HEK293 (cell line): Measurements from ENCODE around the gene ZNF771.

Experiments
- FEZF1 ChIP-seq: fragments of 450-650 bp; formaldehyde crosslinking; IDR thresholded peaks from 2 replicates; pipeline ENCODE4 v1.5.1; 2016; ENCODE audit warnings: missing biosample characterization, missing genetic modification characterization
- KLF1 ChIP-seq: fragments of 450-650 bp; formaldehyde crosslinking; IDR thresholded peaks from 2 replicates; pipeline ENCODE4 v1.5.1; 2016; ENCODE audit warnings: missing biosample characterization, missing genetic modification characterization
- ZNF274 ChIP-seq, 2 experiments: fragments of 200-500 bp in 1 of 2; fragments of 450-650 bp in 1 of 2; sonication (Bioruptor generic) in 1 of 2; formaldehyde crosslinking in 1 of 2; IDR thresholded peaks; 2 replicates each; pipeline versions ENCODE4 v1.5.1 to v1.6.1; 2014 to 2016; ENCODE audit warnings: borderline replicate concordance in 1 of 2, inconsistent platforms in 1 of 2, low read length in 1 of 2, missing biosample characterization in 1 of 2, missing genetic modification characterization in 1 of 2
- ZNF544 ChIP-seq: fragments of 450-650 bp; formaldehyde crosslinking; IDR thresholded peaks from 2 replicates; pipeline ENCODE4 v1.5.0; 2017; ENCODE audit warnings: missing biosample characterization, missing genetic modification characterization
- ZNF670 ChIP-seq: fragments of 450-650 bp; formaldehyde crosslinking; IDR thresholded peaks from 2 replicates; pipeline ENCODE4 v1.5.1; 2016; ENCODE audit warnings: missing biosample characterization, missing genetic modification characterization, low read depth
- TF ChIP-seq, protein P1 (sequence below): fragments of 450-650 bp; IDR thresholded peaks from 2 replicates; pipeline ENCODE4 v1.5.1; 2018; ENCODE audit warnings: missing biosample characterization, missing genetic modification characterization
- TF ChIP-seq, protein P2 (sequence below): fragments of 450-650 bp; formaldehyde crosslinking; conservative IDR thresholded peaks from 2 replicates; pipeline ENCODE4 v1.5.1; 2016; ENCODE audit warnings: low read depth, missing biosample characterization, missing genetic modification characterization
- TF ChIP-seq, protein P3 (sequence below): fragments of 450-650 bp; formaldehyde crosslinking; IDR thresholded peaks from 2 replicates; pipeline ENCODE4 v1.5.0; 2017; ENCODE audit warnings: missing biosample characterization, missing genetic modification characterization, borderline replicate concordance
- TF ChIP-seq, protein P4 (sequence below): fragments of 450-650 bp; formaldehyde crosslinking; IDR thresholded peaks from 2 replicates; pipeline ENCODE4 v1.5.1; 2016; ENCODE audit warnings: missing biosample characterization, missing genetic modification characterization
- TF ChIP-seq, protein P5 (sequence below): fragments of 450-650 bp; formaldehyde crosslinking; IDR thresholded peaks from 2 replicates; pipeline ENCODE4 v1.5.1; 2016; ENCODE audit warnings: missing biosample characterization, missing genetic modification characterization

DNA sequence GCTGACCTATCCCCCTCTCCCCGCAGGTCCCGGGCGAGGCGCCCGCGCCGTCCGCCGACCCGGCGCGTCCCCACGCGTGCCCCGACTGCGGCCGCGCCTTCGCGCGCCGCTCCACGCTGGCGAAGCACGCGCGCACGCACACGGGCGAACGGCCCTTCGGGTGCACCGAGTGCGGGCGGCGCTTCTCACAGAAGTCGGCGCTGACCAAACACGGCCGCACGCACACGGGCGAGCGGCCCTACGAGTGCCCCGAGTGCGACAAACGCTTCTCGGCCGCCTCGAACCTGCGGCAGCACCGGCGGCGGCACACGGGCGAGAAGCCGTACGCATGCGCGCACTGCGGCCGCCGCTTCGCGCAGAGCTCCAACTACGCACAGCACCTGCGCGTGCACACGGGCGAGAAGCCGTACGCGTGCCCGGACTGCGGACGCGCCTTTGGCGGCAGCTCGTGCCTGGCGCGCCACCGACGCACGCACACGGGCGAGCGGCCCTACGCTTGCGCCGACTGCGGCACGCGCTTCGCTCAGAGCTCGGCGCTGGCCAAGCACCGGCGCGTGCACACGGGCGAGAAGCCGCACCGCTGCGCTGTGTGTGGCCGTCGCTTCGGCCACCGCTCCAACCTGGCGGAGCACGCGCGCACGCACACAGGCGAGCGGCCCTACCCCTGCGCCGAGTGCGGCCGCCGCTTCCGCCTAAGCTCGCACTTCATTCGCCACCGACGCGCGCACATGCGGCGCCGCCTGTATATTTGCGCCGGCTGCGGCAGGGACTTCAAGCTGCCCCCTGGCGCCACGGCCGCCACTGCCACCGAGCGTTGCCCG, 10.3 kb downstream of the ZNF771 start:
- TF ChIP-seq, protein P1, sequence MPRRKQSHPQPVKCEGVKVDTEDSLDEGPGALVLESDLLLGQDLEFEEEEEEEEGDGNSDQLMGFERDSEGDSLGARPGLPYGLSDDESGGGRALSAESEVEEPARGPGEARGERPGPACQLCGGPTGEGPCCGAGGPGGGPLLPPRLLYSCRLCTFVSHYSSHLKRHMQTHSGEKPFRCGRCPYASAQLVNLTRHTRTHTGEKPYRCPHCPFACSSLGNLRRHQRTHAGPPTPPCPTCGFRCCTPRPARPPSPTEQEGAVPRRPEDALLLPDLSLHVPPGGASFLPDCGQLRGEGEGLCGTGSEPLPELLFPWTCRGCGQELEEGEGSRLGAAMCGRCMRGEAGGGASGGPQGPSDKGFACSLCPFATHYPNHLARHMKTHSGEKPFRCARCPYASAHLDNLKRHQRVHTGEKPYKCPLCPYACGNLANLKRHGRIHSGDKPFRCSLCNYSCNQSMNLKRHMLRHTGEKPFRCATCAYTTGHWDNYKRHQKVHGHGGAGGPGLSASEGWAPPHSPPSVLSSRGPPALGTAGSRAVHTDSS: no peak
- TF ChIP-seq, protein P2, sequence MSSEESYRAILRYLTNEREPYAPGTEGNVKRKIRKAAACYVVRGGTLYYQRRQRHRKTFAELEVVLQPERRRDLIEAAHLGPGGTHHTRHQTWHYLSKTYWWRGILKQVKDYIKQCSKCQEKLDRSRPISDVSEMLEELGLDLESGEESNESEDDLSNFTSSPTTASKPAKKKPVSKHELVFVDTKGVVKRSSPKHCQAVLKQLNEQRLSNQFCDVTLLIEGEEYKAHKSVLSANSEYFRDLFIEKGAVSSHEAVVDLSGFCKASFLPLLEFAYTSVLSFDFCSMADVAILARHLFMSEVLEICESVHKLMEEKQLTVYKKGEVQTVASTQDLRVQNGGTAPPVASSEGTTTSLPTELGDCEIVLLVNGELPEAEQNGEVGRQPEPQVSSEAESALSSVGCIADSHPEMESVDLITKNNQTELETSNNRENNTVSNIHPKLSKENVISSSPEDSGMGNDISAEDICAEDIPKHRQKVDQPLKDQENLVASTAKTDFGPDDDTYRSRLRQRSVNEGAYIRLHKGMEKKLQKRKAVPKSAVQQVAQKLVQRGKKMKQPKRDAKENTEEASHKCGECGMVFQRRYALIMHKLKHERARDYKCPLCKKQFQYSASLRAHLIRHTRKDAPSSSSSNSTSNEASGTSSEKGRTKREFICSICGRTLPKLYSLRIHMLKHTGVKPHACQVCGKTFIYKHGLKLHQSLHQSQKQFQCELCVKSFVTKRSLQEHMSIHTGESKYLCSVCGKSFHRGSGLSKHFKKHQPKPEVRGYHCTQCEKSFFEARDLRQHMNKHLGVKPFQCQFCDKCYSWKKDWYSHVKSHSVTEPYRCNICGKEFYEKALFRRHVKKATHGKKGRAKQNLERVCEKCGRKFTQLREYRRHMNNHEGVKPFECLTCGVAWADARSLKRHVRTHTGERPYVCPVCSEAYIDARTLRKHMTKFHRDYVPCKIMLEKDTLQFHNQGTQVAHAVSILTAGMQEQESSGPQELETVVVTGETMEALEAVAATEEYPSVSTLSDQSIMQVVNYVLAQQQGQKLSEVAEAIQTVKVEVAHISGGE (tag by site-specific recombination): no peak
- TF ChIP-seq ZNF274 (IDR thresholded peaks at IDR 0.05; ENCODE audit: low read length) (no peak), ZNF274 (tag by site-specific recombination; IDR thresholded peaks at IDR 0.05; ENCODE audit: borderline replicate concordance) (no peak), ZNF670 (no peak), FEZF1 (tag by site-specific recombination) (no peak), ZNF544 (no peak), KLF1 (tag by site-specific recombination) (peak; percentile 29; the same call in 1 of the 2 replicates)
- TF ChIP-seq, protein P3, sequence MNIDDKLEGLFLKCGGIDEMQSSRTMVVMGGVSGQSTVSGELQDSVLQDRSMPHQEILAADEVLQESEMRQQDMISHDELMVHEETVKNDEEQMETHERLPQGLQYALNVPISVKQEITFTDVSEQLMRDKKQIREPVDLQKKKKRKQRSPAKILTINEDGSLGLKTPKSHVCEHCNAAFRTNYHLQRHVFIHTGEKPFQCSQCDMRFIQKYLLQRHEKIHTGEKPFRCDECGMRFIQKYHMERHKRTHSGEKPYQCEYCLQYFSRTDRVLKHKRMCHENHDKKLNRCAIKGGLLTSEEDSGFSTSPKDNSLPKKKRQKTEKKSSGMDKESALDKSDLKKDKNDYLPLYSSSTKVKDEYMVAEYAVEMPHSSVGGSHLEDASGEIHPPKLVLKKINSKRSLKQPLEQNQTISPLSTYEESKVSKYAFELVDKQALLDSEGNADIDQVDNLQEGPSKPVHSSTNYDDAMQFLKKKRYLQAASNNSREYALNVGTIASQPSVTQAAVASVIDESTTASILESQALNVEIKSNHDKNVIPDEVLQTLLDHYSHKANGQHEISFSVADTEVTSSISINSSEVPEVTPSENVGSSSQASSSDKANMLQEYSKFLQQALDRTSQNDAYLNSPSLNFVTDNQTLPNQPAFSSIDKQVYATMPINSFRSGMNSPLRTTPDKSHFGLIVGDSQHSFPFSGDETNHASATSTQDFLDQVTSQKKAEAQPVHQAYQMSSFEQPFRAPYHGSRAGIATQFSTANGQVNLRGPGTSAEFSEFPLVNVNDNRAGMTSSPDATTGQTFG (tag by site-specific recombination): no peak
- TF ChIP-seq, protein P4, sequence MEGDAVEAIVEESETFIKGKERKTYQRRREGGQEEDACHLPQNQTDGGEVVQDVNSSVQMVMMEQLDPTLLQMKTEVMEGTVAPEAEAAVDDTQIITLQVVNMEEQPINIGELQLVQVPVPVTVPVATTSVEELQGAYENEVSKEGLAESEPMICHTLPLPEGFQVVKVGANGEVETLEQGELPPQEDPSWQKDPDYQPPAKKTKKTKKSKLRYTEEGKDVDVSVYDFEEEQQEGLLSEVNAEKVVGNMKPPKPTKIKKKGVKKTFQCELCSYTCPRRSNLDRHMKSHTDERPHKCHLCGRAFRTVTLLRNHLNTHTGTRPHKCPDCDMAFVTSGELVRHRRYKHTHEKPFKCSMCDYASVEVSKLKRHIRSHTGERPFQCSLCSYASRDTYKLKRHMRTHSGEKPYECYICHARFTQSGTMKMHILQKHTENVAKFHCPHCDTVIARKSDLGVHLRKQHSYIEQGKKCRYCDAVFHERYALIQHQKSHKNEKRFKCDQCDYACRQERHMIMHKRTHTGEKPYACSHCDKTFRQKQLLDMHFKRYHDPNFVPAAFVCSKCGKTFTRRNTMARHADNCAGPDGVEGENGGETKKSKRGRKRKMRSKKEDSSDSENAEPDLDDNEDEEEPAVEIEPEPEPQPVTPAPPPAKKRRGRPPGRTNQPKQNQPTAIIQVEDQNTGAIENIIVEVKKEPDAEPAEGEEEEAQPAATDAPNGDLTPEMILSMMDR: peak; percentile 89
- TF ChIP-seq, protein P5, sequence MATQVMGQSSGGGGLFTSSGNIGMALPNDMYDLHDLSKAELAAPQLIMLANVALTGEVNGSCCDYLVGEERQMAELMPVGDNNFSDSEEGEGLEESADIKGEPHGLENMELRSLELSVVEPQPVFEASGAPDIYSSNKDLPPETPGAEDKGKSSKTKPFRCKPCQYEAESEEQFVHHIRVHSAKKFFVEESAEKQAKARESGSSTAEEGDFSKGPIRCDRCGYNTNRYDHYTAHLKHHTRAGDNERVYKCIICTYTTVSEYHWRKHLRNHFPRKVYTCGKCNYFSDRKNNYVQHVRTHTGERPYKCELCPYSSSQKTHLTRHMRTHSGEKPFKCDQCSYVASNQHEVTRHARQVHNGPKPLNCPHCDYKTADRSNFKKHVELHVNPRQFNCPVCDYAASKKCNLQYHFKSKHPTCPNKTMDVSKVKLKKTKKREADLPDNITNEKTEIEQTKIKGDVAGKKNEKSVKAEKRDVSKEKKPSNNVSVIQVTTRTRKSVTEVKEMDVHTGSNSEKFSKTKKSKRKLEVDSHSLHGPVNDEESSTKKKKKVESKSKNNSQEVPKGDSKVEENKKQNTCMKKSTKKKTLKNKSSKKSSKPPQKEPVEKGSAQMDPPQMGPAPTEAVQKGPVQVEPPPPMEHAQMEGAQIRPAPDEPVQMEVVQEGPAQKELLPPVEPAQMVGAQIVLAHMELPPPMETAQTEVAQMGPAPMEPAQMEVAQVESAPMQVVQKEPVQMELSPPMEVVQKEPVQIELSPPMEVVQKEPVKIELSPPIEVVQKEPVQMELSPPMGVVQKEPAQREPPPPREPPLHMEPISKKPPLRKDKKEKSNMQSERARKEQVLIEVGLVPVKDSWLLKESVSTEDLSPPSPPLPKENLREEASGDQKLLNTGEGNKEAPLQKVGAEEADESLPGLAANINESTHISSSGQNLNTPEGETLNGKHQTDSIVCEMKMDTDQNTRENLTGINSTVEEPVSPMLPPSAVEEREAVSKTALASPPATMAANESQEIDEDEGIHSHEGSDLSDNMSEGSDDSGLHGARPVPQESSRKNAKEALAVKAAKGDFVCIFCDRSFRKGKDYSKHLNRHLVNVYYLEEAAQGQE: no peak
